ENCODE results near the gene RASEF.

GRCh38 chr9:83015897-83016296 is 47.0 kb downstream of the RASEF start:
- TF ChIP-seq CTCF (IDR thresholded peaks at IDR 0.05): no peak
- no peak for TF ChIP-seq ZFX (IDR thresholded peaks at IDR 0.05; ENCODE audit: borderline replicate concordance)

All from 22Rv1 (cell line).